Sigmoid colon (tissue), 4 donors: ENCODE data around the gene ABLIM2.

ENCODE experiments used
- POLR2A ChIP-seq, 2 donors: fragments of 450-650 bp; IDR thresholded peaks; one replicate each; pipeline ENCODE4 v1.6.1; 2016; ENCODE audit warnings: antibody characterized with exemption in 2 of 2, mild to moderate bottlenecking in 2 of 2, moderate library complexity in 2 of 2
- POLR2AphosphoS5 ChIP-seq, 4 donors: sonication (generic); formaldehyde crosslinking; IDR thresholded peaks; one replicate each; pipeline ENCODE4 v1.6.1; 2017; ENCODE audit warnings: antibody characterized with exemption in 4 of 4
- TF ChIP-seq, protein P1 (sequence below), 4 experiments: fragments of 450-650 bp in 3 of 4; fragments of 200-600 bp in 1 of 4; IDR thresholded peaks; one replicate each; pipeline ENCODE4 v1.5.1; 2016 to 2019; ENCODE audit warnings: antibody characterized with exemption in 4 of 4, mild to moderate bottlenecking in 3 of 4, moderate library complexity in 2 of 4

DNA sequence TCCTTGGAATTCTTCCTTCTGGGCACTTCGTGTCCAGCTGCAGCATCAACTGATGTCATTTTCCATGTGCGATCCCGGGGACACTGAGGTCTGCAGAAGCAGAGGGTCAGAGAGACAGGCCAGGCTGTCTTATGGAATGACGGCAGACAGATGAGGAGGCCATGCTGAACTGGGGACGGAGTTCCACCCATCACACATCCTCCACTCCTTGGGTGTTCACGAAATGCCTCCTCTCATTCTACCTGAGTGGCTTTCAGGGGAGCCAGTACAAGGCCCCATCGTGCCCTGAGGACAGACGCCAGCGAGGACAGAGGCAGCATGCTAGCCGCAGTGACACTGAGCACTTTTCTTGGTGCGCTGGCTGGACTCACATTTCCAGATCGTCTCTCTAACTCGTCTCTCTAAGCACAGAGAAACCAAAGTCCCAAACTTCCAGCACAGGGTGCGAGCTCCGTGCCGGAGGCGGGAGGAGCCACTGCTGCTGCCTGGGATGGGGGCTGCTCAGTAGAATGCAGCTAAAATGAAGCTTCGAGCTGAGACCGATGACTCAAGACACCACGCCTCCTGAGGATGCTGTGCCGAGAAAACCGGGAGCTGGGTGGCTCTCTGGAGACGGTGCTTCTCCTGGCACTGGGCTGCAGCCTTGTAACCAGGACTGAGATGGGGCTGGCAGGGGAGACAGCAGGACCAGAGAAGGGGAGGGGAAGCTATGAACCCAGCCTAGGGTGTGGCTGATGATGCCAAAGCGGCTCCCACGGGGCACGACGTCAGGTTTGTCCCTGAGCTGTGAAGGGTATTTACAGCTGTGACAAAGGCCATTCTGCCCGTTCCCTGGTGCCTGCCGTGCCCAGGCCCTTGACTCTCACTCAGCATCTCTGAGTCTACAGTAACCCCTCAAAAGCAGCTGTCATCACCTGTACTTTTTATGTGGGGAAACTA, 8.2 kb downstream of the ABLIM2 start:
- TF ChIP-seq POLR2A (IDR thresholded peaks at IDR 0.05), result no peak
- TF ChIP-seq, protein P1, sequence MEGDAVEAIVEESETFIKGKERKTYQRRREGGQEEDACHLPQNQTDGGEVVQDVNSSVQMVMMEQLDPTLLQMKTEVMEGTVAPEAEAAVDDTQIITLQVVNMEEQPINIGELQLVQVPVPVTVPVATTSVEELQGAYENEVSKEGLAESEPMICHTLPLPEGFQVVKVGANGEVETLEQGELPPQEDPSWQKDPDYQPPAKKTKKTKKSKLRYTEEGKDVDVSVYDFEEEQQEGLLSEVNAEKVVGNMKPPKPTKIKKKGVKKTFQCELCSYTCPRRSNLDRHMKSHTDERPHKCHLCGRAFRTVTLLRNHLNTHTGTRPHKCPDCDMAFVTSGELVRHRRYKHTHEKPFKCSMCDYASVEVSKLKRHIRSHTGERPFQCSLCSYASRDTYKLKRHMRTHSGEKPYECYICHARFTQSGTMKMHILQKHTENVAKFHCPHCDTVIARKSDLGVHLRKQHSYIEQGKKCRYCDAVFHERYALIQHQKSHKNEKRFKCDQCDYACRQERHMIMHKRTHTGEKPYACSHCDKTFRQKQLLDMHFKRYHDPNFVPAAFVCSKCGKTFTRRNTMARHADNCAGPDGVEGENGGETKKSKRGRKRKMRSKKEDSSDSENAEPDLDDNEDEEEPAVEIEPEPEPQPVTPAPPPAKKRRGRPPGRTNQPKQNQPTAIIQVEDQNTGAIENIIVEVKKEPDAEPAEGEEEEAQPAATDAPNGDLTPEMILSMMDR (IDR thresholded peaks at IDR 0.05), result no peak
- TF ChIP-seq POLR2AphosphoS5 (IDR thresholded peaks at IDR 0.05), result no peak
